Superior temporal gyrus (tissue), 1 donor: Measurements from ENCODE around the gene SH3BP2.

Source experiments
- DNase-seq: peaks from one replicate; pipeline ENCODE4 v3.0.0-alpha.2; 2016; ENCODE audit errors: extremely low spot score

SH3BP2 gene

GRCh38 chr4:2790583-2791517, 2.0 kb upstream of the SH3BP2 start:
- DNase-seq: no peak

DNA sequence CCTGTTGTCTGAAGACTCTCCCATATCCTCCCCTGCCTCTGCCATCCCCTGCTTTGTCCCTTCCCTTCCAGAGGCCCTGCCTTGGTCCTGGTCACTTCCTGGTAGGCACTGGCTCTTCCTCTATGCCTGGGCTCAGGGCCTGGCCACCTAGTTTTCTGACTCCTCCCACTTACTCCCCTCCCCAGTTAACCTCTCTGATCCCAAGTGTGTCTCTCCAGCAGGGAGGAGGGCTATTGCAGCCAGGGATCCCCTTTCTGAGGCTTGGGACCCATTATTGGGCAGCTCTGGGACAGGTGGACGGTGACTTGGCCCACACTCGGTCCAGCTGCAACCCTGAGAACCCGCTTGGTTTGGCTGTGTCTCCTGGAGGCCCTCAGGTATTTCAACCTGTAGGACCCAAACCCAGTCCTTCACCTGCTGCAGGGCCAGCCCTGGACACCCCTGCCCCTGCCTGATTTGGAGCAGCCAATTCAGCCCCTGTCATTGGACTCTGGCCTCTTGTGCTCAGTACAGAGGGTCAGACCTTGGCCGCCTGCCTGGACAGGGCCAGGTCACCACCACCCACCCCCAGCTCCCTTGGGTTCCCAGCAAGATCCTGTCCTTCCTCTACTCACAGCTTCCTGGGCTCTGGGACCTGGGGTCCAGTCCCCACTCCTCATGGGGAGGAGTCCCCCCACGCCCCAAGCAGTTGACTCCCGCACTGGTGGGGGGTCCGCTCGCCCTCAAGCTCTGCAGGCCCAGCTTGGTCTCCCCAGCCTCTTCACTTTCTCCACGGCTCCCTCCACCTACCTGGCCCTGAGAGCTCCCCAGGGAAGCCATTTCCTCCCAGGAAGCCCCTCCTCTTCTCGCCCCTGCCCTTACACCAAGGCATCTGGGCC, 1.1 kb upstream of the SH3BP2 start:
- no peak for DNase-seq

DNA sequence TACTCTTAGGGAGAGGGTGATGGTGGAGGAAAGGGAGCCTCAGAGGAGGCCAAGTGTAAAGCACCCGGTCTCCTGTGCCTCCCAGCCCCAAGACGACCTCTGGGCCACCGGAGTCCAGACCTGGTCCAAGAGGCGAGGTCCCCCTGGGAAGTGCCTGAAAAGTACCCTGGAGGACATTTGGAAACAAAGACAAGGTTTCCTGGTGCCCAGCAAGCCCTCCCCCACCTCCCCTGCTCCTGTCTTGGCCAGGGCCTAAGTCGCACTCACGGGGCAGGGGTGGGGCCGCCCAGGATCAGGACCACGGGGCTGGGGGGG, 532 bp upstream of the SH3BP2 start:
- no peak for DNase-seq

DNA sequence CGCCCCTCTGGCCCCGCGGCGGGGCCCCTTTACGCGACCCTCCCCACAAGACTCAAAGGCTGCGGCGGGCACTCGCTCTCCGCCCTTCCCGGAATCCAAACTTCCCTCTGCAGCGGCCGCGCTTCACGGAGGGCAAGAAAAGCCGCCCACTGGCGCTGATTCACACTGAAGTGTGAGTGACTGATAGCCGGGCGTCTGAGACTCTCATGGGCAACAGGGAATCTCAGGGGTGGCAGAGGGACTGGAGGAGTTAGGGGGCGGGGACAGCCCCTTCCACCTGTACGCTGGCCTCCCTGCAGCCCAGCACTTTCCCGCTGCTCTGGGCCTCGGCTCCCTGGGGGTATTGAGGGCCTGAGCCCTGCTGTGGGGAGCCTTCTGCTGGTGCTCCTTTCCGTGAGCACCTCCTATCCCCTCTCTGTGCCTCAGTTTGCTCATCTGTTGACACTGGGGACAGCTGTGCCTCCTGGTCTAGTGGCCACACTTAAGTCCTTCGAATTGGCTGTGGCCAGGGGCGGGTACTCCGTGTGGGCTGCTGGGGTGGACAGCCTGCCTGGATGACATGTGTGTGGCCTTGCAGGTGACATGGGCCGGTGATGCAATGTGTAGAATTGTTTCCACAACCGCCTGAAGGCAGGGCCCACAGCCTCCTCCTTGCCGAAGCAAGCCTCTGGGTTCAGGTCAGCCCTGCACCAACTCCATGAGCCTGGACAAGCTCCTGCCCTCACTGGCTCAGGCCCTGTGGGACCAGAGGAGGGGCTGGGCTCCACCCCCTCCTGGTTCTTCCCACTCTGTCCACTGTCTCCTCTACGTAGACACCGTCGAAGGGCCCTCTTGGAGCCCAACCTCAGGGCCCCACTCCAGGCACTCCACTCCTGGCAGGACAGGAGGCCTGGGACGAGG, 951 bp downstream of the SH3BP2 start:
- no peak for DNase-seq

- no peak for DNase-seq
Measured at GRCh38 chr4:2794486-2795299, 1.8 kb downstream of the SH3BP2 start.

DNA sequence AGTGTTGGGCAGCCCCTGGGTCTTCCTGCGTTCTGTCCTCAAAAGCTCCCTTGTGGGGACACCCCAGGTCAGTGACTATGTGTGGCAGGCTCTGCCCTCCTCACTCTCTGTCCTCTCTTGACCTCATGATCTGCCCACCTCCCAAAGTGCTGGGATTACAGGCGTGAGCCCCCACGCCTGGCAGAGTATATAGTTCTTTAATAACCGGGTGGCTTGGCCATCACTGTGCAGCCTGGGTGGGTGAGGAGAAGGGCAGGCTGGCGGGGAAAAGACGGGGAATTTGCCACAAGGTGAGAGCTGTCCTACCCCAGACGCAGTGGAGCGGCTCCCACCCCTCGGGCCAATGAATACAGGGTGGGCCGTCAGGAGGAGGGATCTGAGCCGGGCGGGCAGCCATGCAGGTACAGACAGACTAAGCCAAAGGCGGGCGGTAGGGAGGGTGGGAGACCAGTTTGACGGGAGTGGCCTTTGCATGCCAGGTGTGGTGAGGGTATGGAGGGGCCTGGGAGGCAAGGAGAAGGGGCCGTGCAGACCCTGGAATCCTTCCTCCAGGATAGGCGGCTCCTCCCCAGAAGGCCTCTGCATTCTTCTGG, 2.5 kb downstream of the SH3BP2 start:
- DNase-seq: no peak

DNA sequence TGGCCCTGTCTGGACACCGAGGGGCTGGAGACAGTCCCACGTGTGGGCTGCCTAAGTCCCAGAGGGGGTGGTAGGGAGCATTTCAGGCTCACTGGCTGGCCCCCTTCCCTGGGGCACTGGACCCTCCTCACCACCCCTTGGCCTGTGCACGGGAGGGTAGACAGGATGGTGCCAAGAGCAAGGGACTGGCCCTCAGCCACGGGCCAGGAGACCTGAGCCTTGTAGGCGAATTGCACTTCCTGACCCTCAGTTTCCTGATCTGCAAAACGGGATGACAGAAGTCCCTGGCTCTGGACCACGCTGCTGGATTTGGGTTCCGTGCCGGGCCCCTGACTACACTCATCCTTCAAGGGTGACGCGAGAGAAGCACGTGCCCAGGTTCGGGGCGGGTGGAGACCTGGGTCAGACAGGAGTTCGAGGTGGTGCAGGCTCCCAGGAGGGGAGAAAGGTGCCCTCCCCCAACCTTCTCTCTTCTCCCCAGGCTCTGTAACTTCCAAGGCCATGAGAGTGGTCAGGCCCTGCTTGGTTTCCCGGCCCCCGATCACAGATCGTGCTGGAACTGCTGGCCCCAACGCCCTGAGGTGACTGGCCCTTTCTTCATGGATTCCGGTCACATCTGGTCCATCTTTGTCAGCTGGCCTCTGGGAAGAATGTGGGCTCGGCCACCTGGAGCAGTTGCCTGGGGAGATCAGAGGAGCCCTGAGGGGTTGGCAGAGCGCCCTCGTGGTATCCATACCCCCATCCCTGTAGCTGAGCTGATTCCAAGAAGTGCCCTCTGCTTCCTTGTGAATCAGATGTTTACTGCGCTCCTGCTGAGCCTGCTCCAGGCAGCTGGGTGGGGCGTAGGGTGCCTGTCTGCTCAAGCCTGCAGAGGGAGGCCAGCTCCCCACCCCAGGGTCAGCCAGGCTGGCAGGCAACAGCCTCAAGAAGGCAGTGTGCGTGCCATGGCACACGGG, 3.3 kb downstream of the SH3BP2 start:
- DNase-seq: no peak

DNA sequence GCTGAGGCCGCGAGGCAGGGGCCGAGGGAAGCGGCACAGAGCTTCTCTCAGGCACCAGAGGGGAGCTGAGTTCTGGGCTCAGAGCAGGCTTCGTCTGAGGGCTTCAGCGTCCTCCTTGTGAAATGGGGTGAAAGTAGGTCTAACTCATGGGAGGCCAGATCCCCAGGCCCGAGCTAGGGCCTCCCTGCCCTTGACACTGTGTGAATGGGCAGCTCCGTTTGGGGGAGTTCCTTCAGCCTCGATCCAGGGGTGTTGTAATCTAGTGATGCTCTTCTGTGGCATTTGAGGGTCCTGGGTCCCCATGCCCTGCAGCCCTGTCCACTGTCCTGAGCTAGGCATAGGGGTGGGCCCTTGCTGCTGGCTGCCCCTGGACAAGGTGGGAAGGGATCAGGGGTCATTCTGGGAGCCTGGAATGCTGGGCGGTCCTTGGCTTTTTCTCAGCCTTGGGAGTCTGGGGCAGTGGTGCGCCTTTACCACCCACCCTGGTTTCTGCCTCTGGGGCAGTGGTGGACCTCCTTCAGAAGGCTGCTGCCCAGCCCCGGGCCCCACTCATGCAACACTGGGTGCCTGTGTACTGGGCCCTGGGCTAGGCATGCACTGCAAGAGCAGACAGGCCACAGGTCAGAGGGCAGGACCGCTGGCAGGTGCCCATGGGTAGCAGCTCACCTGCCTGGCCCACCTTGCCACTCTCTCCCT, 4.1 kb downstream of the SH3BP2 start:
- DNase-seq: no peak

- no peak for DNase-seq
Measured at GRCh38 chr4:2797545-2798305, 4.8 kb downstream of the SH3BP2 start.

- no peak for DNase-seq
Measured at GRCh38 chr4:2798399-2799223, 5.7 kb downstream of the SH3BP2 start.

DNA sequence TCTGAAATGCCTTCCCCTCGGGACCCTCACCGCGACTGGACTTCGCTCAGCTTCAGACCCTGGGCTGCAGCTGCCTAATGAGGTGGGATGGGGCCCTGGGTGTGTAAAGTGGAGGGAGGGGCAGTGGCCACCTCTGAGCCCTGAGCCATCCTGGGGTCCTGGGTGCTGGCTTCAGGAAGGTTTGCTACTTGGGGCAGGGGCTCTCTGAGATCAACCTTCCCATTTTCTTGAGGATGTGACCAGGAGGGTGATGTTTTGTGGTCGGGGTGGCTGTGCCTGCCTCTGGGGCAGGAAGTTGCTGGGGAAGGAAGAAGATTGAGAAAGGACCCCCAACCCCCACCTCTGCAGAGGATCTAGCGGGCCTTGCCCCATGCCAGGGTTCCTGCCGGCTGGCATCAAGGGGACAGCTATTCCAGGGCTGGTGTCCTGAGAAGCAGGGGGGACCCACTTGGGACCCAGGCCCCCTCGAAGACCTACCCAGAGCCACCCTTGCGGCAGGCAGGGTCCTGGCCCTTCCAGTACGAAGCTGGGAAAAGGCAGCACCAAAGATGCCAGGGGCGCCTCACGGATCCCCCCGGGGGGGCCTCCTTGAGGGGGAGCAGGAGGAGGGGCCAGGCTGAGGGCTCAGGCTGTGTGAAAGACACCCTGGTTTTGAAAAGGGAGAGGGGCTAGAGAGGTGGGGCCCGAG, 6.5 kb downstream of the SH3BP2 start:
- no peak for DNase-seq

GRCh38 chr4:2799971-2800690, 7.2 kb downstream of the SH3BP2 start:
- DNase-seq: no peak

- DNase-seq: peak; percentile 64
Measured at GRCh38 chr4:2800691-2801596, 8.1 kb downstream of the SH3BP2 start.

DNA sequence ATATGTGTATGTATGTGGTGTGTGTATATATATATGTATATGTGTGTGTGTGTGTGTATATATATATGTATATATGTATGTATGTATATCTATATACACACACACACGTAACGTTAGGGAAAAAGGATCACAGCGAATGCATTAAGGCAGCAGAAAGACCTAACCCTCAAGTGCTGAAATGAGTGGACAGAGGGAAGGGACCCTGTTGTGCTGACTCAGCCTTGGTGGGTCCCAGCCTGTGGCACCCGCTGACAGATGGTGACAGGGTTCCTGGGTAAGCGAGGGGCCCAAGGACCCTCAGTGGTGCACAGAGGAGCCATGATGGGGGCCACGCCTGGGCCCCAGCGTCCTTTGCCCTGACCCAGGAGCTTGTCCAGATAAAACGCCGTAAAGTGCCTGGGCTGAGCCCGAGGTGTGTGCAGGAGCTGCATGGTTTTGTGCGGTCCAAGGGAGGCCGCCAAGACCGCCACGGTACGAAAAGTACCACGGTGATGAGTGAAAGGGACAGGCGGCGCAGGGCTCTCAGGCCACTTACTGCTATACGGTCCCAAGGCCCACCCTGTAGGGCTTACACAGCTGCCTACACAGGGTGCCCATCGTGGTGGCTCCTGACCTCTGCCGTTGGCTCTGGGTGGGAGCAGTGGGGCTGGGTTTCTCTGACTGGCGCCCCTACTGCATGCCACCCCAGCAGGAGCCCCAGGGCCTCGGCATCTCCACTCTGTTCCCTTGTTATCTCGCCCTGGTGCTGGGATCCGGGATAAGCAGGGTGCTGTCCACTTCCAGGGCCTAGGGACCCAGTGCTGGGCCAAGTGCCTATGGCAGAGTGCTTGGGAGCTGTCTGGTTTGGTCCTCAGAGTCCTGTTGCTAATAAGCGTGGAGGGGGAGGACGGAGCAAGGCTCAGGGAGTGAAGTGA, 10.0 kb downstream of the SH3BP2 start:
- DNase-seq: no peak
